HepG2 (cell line): ENCODE data around the gene INF2. TPM values are rescaled to one million over a fixed set of nuclear protein-coding genes. Genes with fewer than 3 reads are reported as not detected.
A peak's percentile ranks its signal among the peaks of the same experiment; 100 is the strongest.

ENCODE experiments used
- ATAC-seq: fragments of 200-7000 bp; cut with Tn5 transposase; 3 replicates; pipeline ENCODE4 v1.9.1; 2020; ENCODE audit warnings: mild to moderate bottlenecking, moderate library complexity
- BruUV-seq: library from RNA; stranded (reverse); fragments of 400-500 nt; replicated peaks from 2 replicates; lab custom pipeline; 2021; lab: Mats Ljungman, UMichigan
- CTCF ChIA-PET: fragments of 300-600 bp; formaldehyde crosslinking; extraction: SDS; loops from one replicate; lab custom pipeline; 2021; ENCODE audit warnings: low total read pairs, inconsistent platforms, low intra/inter-chr PET ratio; lab: Yijun Ruan, JAX
- POLR2A ChIA-PET: fragments of 350-600 bp; sonication (Branson Sonifier 250); formaldehyde crosslinking; loops from one replicate; lab custom pipeline; 2020; ENCODE audit warnings: antibody characterized with exemption, inconsistent platforms; lab: Yijun Ruan, JAX
- DNase-seq: peaks from one replicate; pipeline ENCODE4 v3.0.0-alpha.2; 2015; ENCODE audit warnings: low spot score
- FAIRE-seq: peaks from 3 replicates; lab custom pipeline; 2011; peaks lifted over from hg19 to GRCh38; lab: Jason Lieb, UNC
- H2AFZ ChIP-seq: one replicate; pipeline ENCODE4 v1.6.1; 2011; ENCODE audit warnings: low read length, inconsistent platforms
- H3K27ac ChIP-seq: fragments of 300-600 bp; 3 replicates; pipeline ENCODE4 v1.8.0; 2011; ENCODE audit warnings: mixed run types, mild to moderate bottlenecking, mixed read lengths, low read length, inconsistent platforms; ENCODE audit not compliant: insufficient read depth; ENCODE audit errors: extremely low read length
- H3K27me3 ChIP-seq, 2 experiments: fragments of 200-600 bp in 1 of 2; 2 replicates in 1 of 2; 3 replicates in 1 of 2; pipeline versions ENCODE4 v1.6.0 to v1.8.0; 2011; ENCODE audit warnings: low read length in 2 of 2, mild to moderate bottlenecking in 2 of 2, moderate library complexity in 2 of 2, inconsistent platforms in 1 of 2; ENCODE audit not compliant: insufficient read depth in 2 of 2, control insufficient read depth in 1 of 2
- H3K36me3 ChIP-seq, 2 experiments: fragments of 200-600 bp in 1 of 2; replicated peaks in 1 of 2; 2 replicates in 1 of 2; 3 replicates in 1 of 2; pipeline versions ENCODE4 v1.5.1 to v1.8.0; 2011; ENCODE audit warnings: low read length in 2 of 2, inconsistent platforms in 1 of 2; ENCODE audit not compliant: insufficient read depth in 2 of 2, control insufficient read depth in 1 of 2
- H3K4me1 ChIP-seq: 2 replicates; pipeline ENCODE4 v1.5.1; 2012; ENCODE audit warnings: low read length, inconsistent platforms; ENCODE audit not compliant: insufficient read depth
- H3K4me2 ChIP-seq: 2 replicates; pipeline ENCODE4 v1.6.0; 2011; ENCODE audit warnings: low read depth, low read length, inconsistent platforms
- H3K4me3 ChIP-seq, 3 experiments: fragments of 200-600 bp in 1 of 3; sonication (generic), shearing (Covaris generic) in 1 of 3; replicated peaks in 1 of 3; 2 replicates each; pipeline ENCODE4 v1.5.1; 2011 to 2016; ENCODE audit warnings: low read length in 3 of 3, inconsistent platforms in 2 of 3, low read depth in 2 of 3, mild to moderate bottlenecking in 2 of 3, control low read depth in 1 of 3, mixed read lengths in 1 of 3; ENCODE audit not compliant: insufficient read depth in 1 of 3
- H3K79me2 ChIP-seq: one replicate; pipeline ENCODE4 v1.6.1; 2011; ENCODE audit warnings: low read length, inconsistent platforms; ENCODE audit not compliant: insufficient read depth
- H3K9ac ChIP-seq: 2 replicates; pipeline ENCODE4 v1.6.0; 2011; ENCODE audit warnings: mild to moderate bottlenecking, low read depth, low read length, inconsistent platforms; ENCODE audit not compliant: insufficient read depth
- H3K9me3 ChIP-seq: 2 replicates; pipeline ENCODE4 v1.5.1; 2012; ENCODE audit warnings: mild to moderate bottlenecking, low read length
- H4K20me1 ChIP-seq: 2 replicates; pipeline ENCODE4 v1.6.0; 2011; ENCODE audit warnings: inconsistent platforms, mild to moderate bottlenecking, low read length, moderate library complexity; ENCODE audit not compliant: insufficient read depth
- AGO2 ChIP-seq: fragments of 200-400 bp; formaldehyde crosslinking; optimal IDR thresholded peaks from 2 replicates; pipeline ENCODE3; 2017; ENCODE audit warnings: mild to moderate bottlenecking, low read depth, low read length, moderate library complexity
- ATF4 ChIP-seq, 2 experiments: fragments of 450-650 bp in 1 of 2; sonication (generic) in 1 of 2; formaldehyde crosslinking; IDR thresholded peaks; 2 replicates each; pipeline versions ENCODE4 v1.5.0 to v1.8.0; 2020 to 2022; ENCODE audit warnings: mild to moderate bottlenecking in 1 of 2, missing genetic modification reagents in 1 of 2
- BRD4 ChIP-seq: sonication (generic); formaldehyde crosslinking; IDR thresholded peaks from 2 replicates; pipeline ENCODE4 v1.4.0; 2020; ENCODE audit warnings: missing genetic modification reagents
- KIAA2018 ChIP-seq: sonication (generic); formaldehyde crosslinking; IDR thresholded peaks from 2 replicates; pipeline ENCODE4 v1.5.0; 2020; ENCODE audit warnings: mild to moderate bottlenecking, missing genetic modification reagents, borderline replicate concordance
- LCORL ChIP-seq, 2 experiments: fragments of 450-650 bp in 1 of 2; sonication (generic) in 1 of 2; formaldehyde crosslinking in 1 of 2; IDR thresholded peaks; 2 replicates each; pipeline versions ENCODE4 v1.5.0 to v1.6.1; 2017 to 2020; ENCODE audit warnings: antibody characterized with exemption in 1 of 2, missing genetic modification reagents in 1 of 2
- MTA1 ChIP-seq: sonication (generic); formaldehyde crosslinking; IDR thresholded peaks from 2 replicates; pipeline ENCODE4 v1.4.0; 2020; ENCODE audit warnings: missing genetic modification reagents, mild to moderate bottlenecking, borderline replicate concordance
- PAF1 ChIP-seq: IDR thresholded peaks from 2 replicates; pipeline ENCODE4 v1.6.1; 2016; ENCODE audit warnings: missing genetic modification reagents, missing compliant biosample characterization
- POLR2A ChIP-seq, 2 experiments: IDR thresholded peaks; 2 replicates each; pipeline ENCODE4 v1.6.1; 2011; ENCODE audit warnings: low read depth in 2 of 2, low read length in 2 of 2, mild to moderate bottlenecking in 1 of 2, moderate library complexity in 1 of 2; ENCODE audit not compliant: insufficient read depth in 1 of 2
- RBM22 ChIP-seq: fragments of 200-400 bp; formaldehyde crosslinking; optimal IDR thresholded peaks from 2 replicates; pipeline ENCODE3; 2017; ENCODE audit warnings: mild to moderate bottlenecking, low read length, moderate library complexity
- SAFB2 ChIP-seq: sonication (generic); formaldehyde crosslinking; IDR thresholded peaks from 2 replicates; pipeline ENCODE4 v1.5.1; 2020; ENCODE audit warnings: missing genetic modification reagents, low read depth, mild to moderate bottlenecking, borderline replicate concordance
- TMF1 ChIP-seq: sonication (generic); formaldehyde crosslinking; IDR thresholded peaks from 2 replicates; pipeline ENCODE4 v1.8.1; 2022; ENCODE audit warnings: low read depth, missing genetic modification reagents
- ZBTB37 ChIP-seq: sonication (generic); formaldehyde crosslinking; IDR thresholded peaks from 2 replicates; pipeline ENCODE4 v1.4.0; 2020; ENCODE audit warnings: mild to moderate bottlenecking, missing genetic modification reagents
- ZNF33A ChIP-seq: sonication (generic); formaldehyde crosslinking; IDR thresholded peaks from 2 replicates; pipeline ENCODE4 v1.5.1; 2020; ENCODE audit warnings: missing genetic modification reagents, mild to moderate bottlenecking, moderate library complexity, borderline replicate concordance
- WGBS: methylation state at CpG from one replicate; pipeline ENCODE4 v1.1.6; 2017; ENCODE audit warnings: low lambda C conversion rate; 5-methylcytosine and 5-hydroxymethylcytosine counted together
- in situ Hi-C: cut with HindIII; loops from 2 replicates; pipeline ENCODE4 v1.10.0; 2017; ENCODE audit warnings: low pct_unique_long_range_greater_than_20kb; ENCODE audit not compliant: extremely low pct_ligation_motif_present
- intact Hi-C: fragments of 100-400 bp; cut with micrococcal nuclease; formaldehyde crosslinking; loops from one replicate; pipeline ENCODE4 v1.10.0; 2022; ENCODE audit not compliant: unreplicated experiment
- polyA plus RNA-seq, 8 experiments: library from polyadenylated mRNA; depleted of rRNA in 3 of 8; stranded (reverse) in 7 of 8; unstranded in 1 of 8; fragments of >200 nt; fragmentation: Illumina TruSeq in 4 of 8; extraction: Trizol in 4 of 8; gene quantifications; 2 replicates each; pipeline versions ENCODE4 v1.2.1 to v1.2.3, GENCODE V29; 2011 to 2016; ENCODE audit warnings: low read depth in 4 of 8, missing spikeins in 1 of 8, mixed read lengths in 1 of 8; ENCODE audit not compliant: insufficient read depth in 1 of 8
- total RNA-seq, 5 experiments: library from RNA; depleted of rRNA; stranded (reverse); fragments of >200 nt; fragmentation: Illumina TruSeq; extraction: Trizol; gene quantifications; 2 replicates each; pipeline ENCODE4 v1.2.3, GENCODE V29; 2016; ENCODE audit warnings: low read depth in 1 of 5

The INF2 gene
- total and polyA plus RNA-seq, 2 of the 13 experiments (the other 11 are each of a cell fraction or from before 2014, with no cell fraction given): 16.4 to 26.4 TPM

- intact Hi-C loops (no loop called here), in situ Hi-C loops (no loop called here)
- WGBS: 81% methylated on average over 9 of the region's 27 CpGs
- no peak for FAIRE-seq
- H3K36me3 ChIP-seq: peaks cover 15 to 52% of the 10 kb centered on the region in 2 experiments
- no peaks in the 10 kb centered on the region for H3K27me3 ChIP-seq
- POLR2A ChIA-PET: interaction anchor here (0.6 to 2.2 kb wide), 3 partner anchors 10 to 14 kb away, joined by 4 to 13 read pairs (median 5); no protein-coding TSS in a partner anchor
- H3K4me2 ChIP-seq: no peak overlapping the region
- no peak for DNase-seq
- no peak for ATAC-seq
- no peak overlapping the region for H3K9ac ChIP-seq
- no peak overlapping the region for H3K4me3 ChIP-seq
- peaks cover 50% of the 10 kb centered on the region for H4K20me1 ChIP-seq
- H3K4me1 ChIP-seq: peaks cover 50% of the 10 kb centered on the region
- no peak overlapping the region for H2AFZ ChIP-seq
- no peaks in the 10 kb centered on the region for H3K9me3 ChIP-seq
- CTCF ChIA-PET: no interaction called here
- H3K27ac ChIP-seq: no peak overlapping the region
- peaks cover 57% of the 10 kb centered on the region for H3K79me2 ChIP-seq
- BruUV-seq: no TSS peak
- no peak for TF ChIP-seq KIAA2018 (CRISPR knock-in tag)
- no peak for TF ChIP-seq MTA1
- peak; percentile 78; the same call in 1 of the 2 replicates for TF ChIP-seq PAF1
- TF ChIP-seq ZNF33A: no peak
- 0 out of 2 replicates have a peak, but pooled peaks have one; percentile 28 for TF ChIP-seq SAFB2 (CRISPR knock-in tag)
- peak in 1 of 2 experiments; percentile 52; a peak in 2 of 4 replicates for TF ChIP-seq POLR2A (IDR thresholded peaks at IDR 0.05; ENCODE audit: insufficient read depth in 1 of 2, low read depth in 2 of 2, low read length in 2 of 2)
- no peak for TF ChIP-seq BRD4 (CRISPR knock-in tag)
- TF ChIP-seq RBM22: peak; percentile 80
- no peak for TF ChIP-seq ATF4 (CRISPR knock-in tag; IDR thresholded peaks at IDR 0.05)
- TF ChIP-seq AGO2: peak; percentile 97
- TF ChIP-seq ZBTB37 (CRISPR knock-in tag): no peak
- 0 out of 2 replicates have a peak, but pooled peaks have one; percentile 43 for TF ChIP-seq TMF1 (CRISPR knock-in tag)
- no peak for TF ChIP-seq LCORL (IDR thresholded peaks at IDR 0.05)
- no peak for TF ChIP-seq LCORL (CRISPR knock-in tag; IDR thresholded peaks at IDR 0.05)
Measured at GRCh38 chr14:104756477-104757237, 67.2 kb downstream of the INF2 start.
